HepG2 (cell line): ENCODE results near the gene CELF5. TPM values are rescaled to one million over a fixed set of nuclear protein-coding genes. Genes with fewer than 3 reads are reported as not detected.

Source experiments
- AFF4 ChIP-seq: sonication (generic); formaldehyde crosslinking; IDR thresholded peaks from 2 replicates; pipeline ENCODE4 v1.4.0; 2020; ENCODE audit warnings: missing genetic modification reagents
- ARHGAP35 ChIP-seq: sonication (generic); formaldehyde crosslinking; IDR thresholded peaks from 2 replicates; pipeline ENCODE4 v1.9.0; 2022; ENCODE audit warnings: mild to moderate bottlenecking, inconsistent platforms, moderate library complexity, missing genetic modification reagents, borderline replicate concordance
- CBX5 ChIP-seq: sonication (generic); formaldehyde crosslinking; IDR thresholded peaks from 2 replicates; pipeline ENCODE4 v1.4.0; 2020; ENCODE audit warnings: missing genetic modification reagents, borderline replicate concordance
- CHD4 ChIP-seq: fragments of 200-600 bp; sonication (generic); IDR thresholded peaks from 2 replicates; pipeline ENCODE4 v1.7.0; 2017; ENCODE audit warnings: mild to moderate bottlenecking, low read length, borderline replicate concordance
- CSRNP1 ChIP-seq: sonication (generic); formaldehyde crosslinking; IDR thresholded peaks from 2 replicates; pipeline ENCODE4 v1.8.1; 2023; ENCODE audit warnings: mild to moderate bottlenecking, missing genetic modification reagents
- GLI4 ChIP-seq: sonication (generic); formaldehyde crosslinking; IDR thresholded peaks from 2 replicates; pipeline ENCODE4 v1.5.1; 2020; ENCODE audit warnings: missing genetic modification reagents, mild to moderate bottlenecking, moderate library complexity, borderline replicate concordance
- HNRNPL ChIP-seq: fragments of 200-400 bp; formaldehyde crosslinking; IDR thresholded peaks from 2 replicates; pipeline ENCODE4 v1.6.1; 2017; ENCODE audit warnings: mild to moderate bottlenecking, low read depth, low read length
- JDP2 ChIP-seq: sonication (generic); formaldehyde crosslinking; IDR thresholded peaks from 2 replicates; pipeline ENCODE4 v1.8.1; 2022; ENCODE audit warnings: missing genetic modification reagents, borderline replicate concordance
- JUNB ChIP-seq: sonication (generic); formaldehyde crosslinking; IDR thresholded peaks from 2 replicates; pipeline ENCODE4 v1.8.0; 2022; ENCODE audit warnings: missing genetic modification reagents, mild to moderate bottlenecking, borderline replicate concordance
- JUND ChIP-seq: sonication (generic); formaldehyde crosslinking; IDR thresholded peaks from 2 replicates; pipeline ENCODE4 v1.8.0; 2022; ENCODE audit warnings: mild to moderate bottlenecking, missing genetic modification reagents
- MEIS1 ChIP-seq: sonication (generic); formaldehyde crosslinking; IDR thresholded peaks from 2 replicates; pipeline ENCODE4 v1.9.0; 2021; ENCODE audit warnings: mild to moderate bottlenecking, missing genetic modification reagents, moderate library complexity, borderline replicate concordance
- MYPOP ChIP-seq: sonication (generic); formaldehyde crosslinking; IDR thresholded peaks from 2 replicates; pipeline ENCODE4 v1.8.1; 2023; ENCODE audit warnings: mild to moderate bottlenecking, moderate library complexity, missing genetic modification reagents
- PHF21A ChIP-seq: sonication (generic); formaldehyde crosslinking; IDR thresholded peaks from 2 replicates; pipeline ENCODE4 v1.5.0; 2020; ENCODE audit warnings: mild to moderate bottlenecking, missing genetic modification reagents
- RAD21 ChIP-seq: fragments of 450-650 bp; formaldehyde crosslinking; IDR thresholded peaks from 2 replicates; pipeline ENCODE4 v1.5.0; 2020; ENCODE audit warnings: mild to moderate bottlenecking
- RBM39 ChIP-seq: fragments of 200-400 bp; formaldehyde crosslinking; IDR thresholded peaks from one replicate; pipeline ENCODE4 v1.6.1; 2018; ENCODE audit warnings: antibody characterized with exemption, mild to moderate bottlenecking, low read depth, low read length; ENCODE audit not compliant: poor library complexity, severe bottlenecking
- RFXAP ChIP-seq: sonication (generic); formaldehyde crosslinking; IDR thresholded peaks from 2 replicates; pipeline ENCODE4 v1.4.0; 2020; ENCODE audit warnings: missing genetic modification reagents, borderline replicate concordance
- TARDBP ChIP-seq: sonication (generic); formaldehyde crosslinking; IDR thresholded peaks from 2 replicates; pipeline ENCODE4 v1.8.0; 2022; ENCODE audit warnings: mild to moderate bottlenecking, missing genetic modification reagents
- ZFY ChIP-seq: sonication (generic); formaldehyde crosslinking; IDR thresholded peaks from 2 replicates; pipeline ENCODE4 v1.4.0; 2020; ENCODE audit warnings: missing genetic modification reagents
- ZNF558 ChIP-seq: sonication (generic); formaldehyde crosslinking; IDR thresholded peaks from 2 replicates; pipeline ENCODE4 v1.9.0; 2022; ENCODE audit warnings: mild to moderate bottlenecking, missing genetic modification reagents, borderline replicate concordance
- ZNF670 ChIP-seq: sonication (generic); formaldehyde crosslinking; IDR thresholded peaks from 2 replicates; pipeline ENCODE4 v1.8.0; 2022; ENCODE audit warnings: mild to moderate bottlenecking, missing genetic modification reagents, borderline replicate concordance
- ZNF761 ChIP-seq: sonication (generic); formaldehyde crosslinking; conservative IDR thresholded peaks from 2 replicates; pipeline ENCODE4 v1.4.0; 2020; ENCODE audit warnings: mild to moderate bottlenecking, missing genetic modification reagents
- ZSCAN20 ChIP-seq: sonication (generic); formaldehyde crosslinking; IDR thresholded peaks from 2 replicates; pipeline ENCODE4 v1.4.0; 2020; ENCODE audit warnings: missing genetic modification reagents, mild to moderate bottlenecking, borderline replicate concordance
- polyA plus RNA-seq, 8 experiments: library from polyadenylated mRNA; depleted of rRNA in 3 of 8; stranded (reverse) in 7 of 8; unstranded in 1 of 8; fragments of >200 nt; fragmentation: Illumina TruSeq in 4 of 8; extraction: Trizol in 4 of 8; gene quantifications; 2 replicates each; pipeline versions ENCODE4 v1.2.1 to v1.2.3, GENCODE V29; 2011 to 2016; ENCODE audit warnings: low read depth in 4 of 8, missing spikeins in 1 of 8, mixed read lengths in 1 of 8; ENCODE audit not compliant: insufficient read depth in 1 of 8
- total RNA-seq, 5 experiments: library from RNA; depleted of rRNA; stranded (reverse); fragments of >200 nt; fragmentation: Illumina TruSeq; extraction: Trizol; gene quantifications; 2 replicates each; pipeline ENCODE4 v1.2.3, GENCODE V29; 2016; ENCODE audit warnings: low read depth in 1 of 5

Gene CELF5
- total and polyA plus RNA-seq, 2 of the 13 experiments (the other 11 are each of a cell fraction or from before 2014, with no cell fraction given) = 0.31 to 0.84 TPM

- TF ChIP-seq RBM39 (peak; percentile 68), ZSCAN20 (CRISPR knock-in tag) (0 out of 2 replicates have a peak, but pooled peaks have one; percentile 64), TARDBP (CRISPR knock-in tag) (peak; percentile 8; the same call in 1 of the 2 replicates), ZNF670 (CRISPR knock-in tag) (peak; percentile 72; the same call in 1 of the 2 replicates), PHF21A (CRISPR knock-in tag) (0 out of 2 replicates have a peak, but pooled peaks have one; percentile 16), JDP2 (no peak), CHD4 (peak; percentile 76; the same call in 1 of the 2 replicates), HNRNPL (0 out of 2 replicates have a peak, but pooled peaks have one; percentile 57), JUNB (CRISPR knock-in tag) (no peak), MEIS1 (CRISPR knock-in tag) (0 out of 2 replicates have a peak, but pooled peaks have one; percentile 49), RFXAP (0 out of 2 replicates have a peak, but pooled peaks have one; percentile 52), RAD21 (CRISPR knock-in tag) (peak; percentile 75), MYPOP (CRISPR knock-in tag) (peak; percentile 48; the same call in 1 of the 2 replicates), ZNF761 (CRISPR knock-in tag) (no peak), GLI4 (CRISPR knock-in tag) (0 out of 2 replicates have a peak, but pooled peaks have one; percentile 41), ZFY (CRISPR knock-in tag) (peak; percentile 42), ZNF558 (CRISPR knock-in tag) (0 out of 2 replicates have a peak, but pooled peaks have one; percentile 57), AFF4 (no peak), JUND (CRISPR knock-in tag) (no peak), ARHGAP35 (CRISPR knock-in tag) (0 out of 2 replicates have a peak, but pooled peaks have one; percentile 14), CBX5 (no peak), CSRNP1 (CRISPR knock-in tag) (0 out of 2 replicates have a peak, but pooled peaks have one; percentile 34)
These were observed 51.3 kb downstream of the CELF5 start (continued) for GRCh38 chr19:3275583-3276340.
